ENCODE measurements around the gene ADAMTS6.

The ADAMTS6 gene

GRCh38 chr5:65461490-65461889, 20.2 kb downstream of the ADAMTS6 start:
- no peak for TF ChIP-seq CTCF (IDR thresholded peaks at IDR 0.05; ENCODE audit: insufficient read depth, low read length, poor library complexity, severe bottlenecking)
- TF ChIP-seq EZH2phosphoT487 (conservative IDR thresholded peaks at IDR 0.05; ENCODE audit: low read length): no peak
- H3K4me2 ChIP-seq (ENCODE audit: low read depth, low read length, poor library complexity, severe bottlenecking): no peak overlapping the region
- no peaks in the 10 kb centered on the region for H3F3A ChIP-seq (ENCODE audit: insufficient read depth)
- no peak overlapping the region for H3K27ac ChIP-seq (ENCODE audit: low read depth, low read length)
- no peaks in the 10 kb centered on the region for H3K9me3 ChIP-seq (ENCODE audit: insufficient read depth, low read length)
- H4K20me1 ChIP-seq (ENCODE audit: low read depth, low read length): no peaks in the 10 kb centered on the region
- H3K9ac ChIP-seq (ENCODE audit: low read length): no peak overlapping the region
- H2AFZ ChIP-seq (ENCODE audit: low read depth, low read length, severe bottlenecking): no peak overlapping the region
- H3K4me3 ChIP-seq (ENCODE audit: insufficient read depth, low read length, poor library complexity, severe bottlenecking): no peak overlapping the region
- H3K27me3 ChIP-seq (ENCODE audit: low read length): no peaks in the 10 kb centered on the region
- no peaks in the 10 kb centered on the region for H3K9me2 ChIP-seq (replicated peaks; ENCODE audit: insufficient read depth, low read length)
- no peaks in the 10 kb centered on the region for H3K79me2 ChIP-seq (ENCODE audit: insufficient read depth, low read length)
- H3K36me3 ChIP-seq (ENCODE audit: low read length): no peaks in the 10 kb centered on the region

- Histone ChIP-seq H4K20me1 (ENCODE audit: low read depth, low read length) (no peaks in the 10 kb centered on the region), H3K4me2 (ENCODE audit: low read depth, low read length, poor library complexity, severe bottlenecking) (no peak overlapping the region), H3K36me3 (ENCODE audit: low read length) (no peaks in the 10 kb centered on the region), H3K9ac (ENCODE audit: low read length) (no peak overlapping the region), H3F3A (ENCODE audit: insufficient read depth) (no peaks in the 10 kb centered on the region), H3K79me2 (ENCODE audit: insufficient read depth, low read length) (no peaks in the 10 kb centered on the region), H3K9me3 (ENCODE audit: insufficient read depth, low read length) (no peaks in the 10 kb centered on the region), H3K27me3 (ENCODE audit: low read length) (no peaks in the 10 kb centered on the region), H3K9me2 (replicated peaks; ENCODE audit: insufficient read depth, low read length) (no peaks in the 10 kb centered on the region), H2AFZ (ENCODE audit: low read depth, low read length, severe bottlenecking) (no peak overlapping the region), H3K4me3 (ENCODE audit: insufficient read depth, low read length, poor library complexity, severe bottlenecking) (no peak overlapping the region), H3K27ac (ENCODE audit: low read depth, low read length) (no peak overlapping the region)
- TF ChIP-seq EZH2phosphoT487 (conservative IDR thresholded peaks at IDR 0.05; ENCODE audit: low read length) (no peak), CTCF (IDR thresholded peaks at IDR 0.05; ENCODE audit: insufficient read depth, low read length, poor library complexity, severe bottlenecking) (no peak)
Observed at GRCh38 chr5:65459995-65460394, 21.7 kb downstream of the ADAMTS6 start.

GRCh38 chr5:65455064-65455463, 26.7 kb downstream of the ADAMTS6 start:
- no peak for TF ChIP-seq EZH2phosphoT487 (conservative IDR thresholded peaks at IDR 0.05; ENCODE audit: low read length)
- no peak for TF ChIP-seq CTCF (IDR thresholded peaks at IDR 0.05; ENCODE audit: insufficient read depth, low read length, poor library complexity, severe bottlenecking)

More at GRCh38 chr5:65455064-65455463, 26.7 kb downstream of the ADAMTS6 start:
- H3K9me2 ChIP-seq (replicated peaks; ENCODE audit: insufficient read depth, low read length): no peaks in the 10 kb centered on the region
- H3K79me2 ChIP-seq (ENCODE audit: insufficient read depth, low read length): no peaks in the 10 kb centered on the region
- H3K4me3 ChIP-seq (ENCODE audit: insufficient read depth, low read length, poor library complexity, severe bottlenecking): no peak overlapping the region
- H3K4me2 ChIP-seq (ENCODE audit: low read depth, low read length, poor library complexity, severe bottlenecking): no peak overlapping the region
- H3K27me3 ChIP-seq (ENCODE audit: low read length): no peaks in the 10 kb centered on the region
- no peaks in the 10 kb centered on the region for H4K20me1 ChIP-seq (ENCODE audit: low read depth, low read length)
- no peaks in the 10 kb centered on the region for H3K9me3 ChIP-seq (ENCODE audit: insufficient read depth, low read length)
- no peaks in the 10 kb centered on the region for H3F3A ChIP-seq (ENCODE audit: insufficient read depth)
- no peak overlapping the region for H3K27ac ChIP-seq (ENCODE audit: low read depth, low read length)
- no peak overlapping the region for H2AFZ ChIP-seq (ENCODE audit: low read depth, low read length, severe bottlenecking)
- no peak overlapping the region for H3K9ac ChIP-seq (ENCODE audit: low read length)
- no peaks in the 10 kb centered on the region for H3K36me3 ChIP-seq (ENCODE audit: low read length)

Data from SU-DHL-6 (cell line).